HG02571 (cell line): ENCODE results near the gene CACNB4.
"Not testable (repeated sequence)": the region's sequence is repeated elsewhere in the genome, so short reads cannot be mapped to it uniquely, and the experiment has no call there.

ENCODE experiments used
- ATAC-seq: cut with Tn5 transposase; IDR thresholded peaks from one replicate; pipeline ENCODE4 v1.9.1; 2021; ENCODE audit warnings: mild to moderate bottlenecking, moderate library complexity; ENCODE audit not compliant: unreplicated experiment

Gene CACNB4

GRCh38 chr2:152054593-152054992, 44.3 kb downstream of the CACNB4 start:
- ATAC-seq, result no peak

- no peak for ATAC-seq
Observed at GRCh38 chr2:152051436-152051835, 47.4 kb downstream of the CACNB4 start.

DNA sequence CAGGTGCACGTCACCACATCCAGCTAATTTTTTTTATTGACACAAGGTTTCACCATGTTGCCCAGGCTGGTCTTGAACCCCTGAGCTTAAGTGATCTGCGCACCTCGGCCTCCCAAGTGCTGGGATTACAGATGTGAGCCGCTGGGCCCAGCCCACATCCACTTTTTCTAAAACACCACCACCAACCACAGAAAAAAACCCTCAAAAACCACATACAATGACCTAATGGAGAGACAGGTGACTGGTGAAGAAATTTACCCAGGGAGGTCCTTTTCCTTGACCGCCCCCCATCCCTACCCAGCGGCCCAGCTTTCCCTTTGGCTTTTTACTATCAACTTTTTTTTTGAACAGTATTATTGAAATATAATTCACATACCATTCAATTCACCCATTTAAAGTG, 47.9 kb downstream of the CACNB4 start:
- ATAC-seq, result no peak

DNA sequence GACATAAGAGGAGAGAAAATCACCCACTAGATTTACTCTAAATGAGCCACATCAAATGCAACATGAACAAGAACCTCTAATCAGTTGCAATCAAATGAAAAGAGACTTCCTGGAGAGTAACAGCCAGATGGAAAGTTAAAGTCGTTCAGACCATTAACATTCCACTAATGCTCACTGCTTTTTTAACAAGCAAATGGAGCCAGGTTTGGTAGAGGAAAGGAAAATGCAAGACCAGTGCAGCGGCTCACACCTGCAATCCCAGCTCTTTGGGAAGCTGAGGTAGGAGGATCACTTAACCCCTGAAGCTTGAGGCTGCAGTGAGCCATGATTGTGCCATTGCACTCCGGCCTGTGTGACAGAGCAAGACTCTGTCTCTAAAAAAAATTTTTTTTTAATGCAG, 48.5 kb downstream of the CACNB4 start:
- ATAC-seq, result no peak

- no peak for ATAC-seq
Observed at GRCh38 chr2:152049541-152049940, 49.3 kb downstream of the CACNB4 start.

- no peak for ATAC-seq
Observed at GRCh38 chr2:152047824-152048471, 50.9 kb downstream of the CACNB4 start.

DNA sequence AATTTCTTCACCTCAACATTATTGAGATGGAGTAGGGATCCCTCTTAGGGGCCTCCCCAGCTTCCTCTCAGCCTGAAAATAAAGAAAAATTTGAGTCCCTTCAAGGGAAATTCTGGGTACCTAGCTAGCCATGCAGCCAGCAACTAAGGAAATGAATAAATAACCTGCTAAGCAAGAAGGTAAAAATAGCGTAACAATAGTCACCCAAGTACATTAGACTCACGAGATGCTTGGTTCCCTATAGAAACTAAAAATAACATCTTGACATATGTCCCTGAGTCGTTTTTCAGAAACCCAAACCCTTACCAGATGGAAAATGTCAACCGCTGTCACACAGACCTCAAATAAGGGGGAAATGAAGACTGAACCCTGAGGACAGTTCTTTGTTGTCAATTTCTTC, 51.9 kb downstream of the CACNB4 start:
- no peak for ATAC-seq

DNA sequence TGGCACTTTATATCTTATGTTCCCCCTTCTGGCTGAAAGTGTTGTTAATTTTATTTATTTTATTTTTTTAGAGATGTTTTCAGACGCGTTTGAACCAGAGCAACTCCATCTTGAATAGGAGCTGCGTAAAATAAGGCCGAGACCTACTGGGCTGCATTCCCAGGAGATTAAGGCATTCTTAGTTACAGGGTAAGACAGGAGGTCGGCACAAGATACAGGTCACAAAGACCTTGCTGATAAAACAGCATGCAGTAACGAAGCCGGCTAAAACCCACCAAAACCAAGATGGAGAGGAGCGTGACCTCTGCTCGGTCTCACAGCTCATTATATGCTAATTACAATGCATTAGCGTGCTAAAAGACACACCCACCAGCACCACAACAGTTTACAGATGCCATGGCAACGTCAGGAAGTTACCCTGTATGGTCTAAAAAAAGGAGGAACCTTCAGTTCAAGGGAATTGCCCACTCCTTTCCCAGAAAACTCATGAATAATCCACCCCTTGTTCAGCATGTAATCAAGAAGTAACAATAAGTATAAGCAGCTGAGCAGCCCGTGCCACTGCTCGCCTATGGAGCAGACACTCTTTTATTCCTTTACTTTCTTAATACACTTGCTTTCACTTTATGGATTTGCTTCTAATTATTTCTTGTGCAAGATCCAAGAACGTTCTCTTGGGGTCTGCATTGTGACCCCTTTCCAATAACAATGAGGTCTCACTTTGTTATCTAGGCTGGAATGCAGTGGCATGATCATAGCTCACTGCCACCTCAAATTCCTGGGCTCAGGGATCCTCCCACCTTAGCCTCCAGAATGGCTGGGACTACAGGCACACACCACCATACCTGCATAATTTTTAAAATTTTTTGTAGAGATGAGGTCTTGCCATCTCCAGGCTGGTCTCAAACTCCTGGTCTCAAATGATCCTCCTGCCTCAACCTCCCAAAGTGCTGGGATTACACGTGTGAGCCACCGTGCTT, 55.9 kb downstream of the CACNB4 start:
- ATAC-seq, result no peak

DNA sequence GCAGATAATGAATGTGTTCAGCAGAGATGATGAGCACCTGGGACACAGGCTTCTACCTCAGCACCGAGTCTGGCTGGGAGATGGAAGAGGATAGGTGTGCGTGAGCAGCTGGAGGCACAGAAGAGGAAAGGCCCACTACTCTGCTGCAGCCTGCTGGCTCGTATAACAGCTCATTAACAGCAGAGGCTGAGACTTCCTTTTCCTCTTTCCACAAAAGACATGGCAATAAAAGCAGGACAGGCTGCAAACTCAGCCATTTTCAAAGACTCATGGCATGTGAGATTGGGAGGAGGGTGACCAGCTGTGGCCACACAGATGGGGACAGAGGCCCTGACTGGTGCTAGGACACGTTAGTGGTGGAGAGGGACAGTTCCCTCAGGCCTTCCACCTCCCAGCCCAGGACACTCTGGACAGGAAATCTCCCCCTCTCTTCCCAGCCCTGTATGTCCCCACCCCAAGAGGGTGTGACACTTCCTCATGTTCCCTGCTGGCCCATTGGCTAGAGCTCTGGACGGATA, 60.3 kb downstream of the CACNB4 start:
- ATAC-seq, result no peak

DNA sequence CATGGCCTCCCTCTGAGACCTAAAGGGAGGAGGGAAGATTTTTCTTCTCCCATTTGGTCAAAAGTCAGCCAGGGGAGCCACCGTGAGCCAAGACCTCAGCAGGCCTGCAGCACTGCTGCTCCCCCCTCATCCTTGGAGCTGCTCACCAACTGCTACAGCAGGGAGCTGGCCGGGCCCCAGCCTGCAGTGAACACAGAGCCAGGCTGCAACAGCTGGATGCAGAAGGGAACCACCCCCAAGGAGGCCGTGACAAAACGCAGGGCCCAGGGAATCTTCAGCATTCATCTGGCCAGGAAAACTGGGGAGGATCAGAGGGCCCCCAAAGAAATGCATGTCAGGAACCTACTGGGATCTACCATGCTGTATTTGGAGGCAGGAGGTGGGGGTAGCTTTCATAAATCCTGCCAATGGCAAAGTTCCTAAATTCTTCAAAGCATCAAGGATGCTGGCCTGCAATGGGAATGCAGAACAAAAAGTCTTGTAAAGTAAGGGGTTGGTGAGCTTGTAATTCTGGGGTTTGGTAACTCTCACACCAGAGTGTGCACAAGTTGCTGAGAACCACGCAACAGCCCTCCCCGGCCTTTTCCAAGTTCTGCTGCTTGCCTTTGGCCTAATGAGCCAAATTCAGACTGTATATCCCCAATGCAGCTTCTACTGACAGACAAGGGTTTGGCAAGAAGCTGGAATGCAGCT, 61.0 kb downstream of the CACNB4 start:
- ATAC-seq, result no peak

- peak; percentile 88 for ATAC-seq
Observed at GRCh38 chr2:152036611-152037469, 62.0 kb downstream of the CACNB4 start.

DNA sequence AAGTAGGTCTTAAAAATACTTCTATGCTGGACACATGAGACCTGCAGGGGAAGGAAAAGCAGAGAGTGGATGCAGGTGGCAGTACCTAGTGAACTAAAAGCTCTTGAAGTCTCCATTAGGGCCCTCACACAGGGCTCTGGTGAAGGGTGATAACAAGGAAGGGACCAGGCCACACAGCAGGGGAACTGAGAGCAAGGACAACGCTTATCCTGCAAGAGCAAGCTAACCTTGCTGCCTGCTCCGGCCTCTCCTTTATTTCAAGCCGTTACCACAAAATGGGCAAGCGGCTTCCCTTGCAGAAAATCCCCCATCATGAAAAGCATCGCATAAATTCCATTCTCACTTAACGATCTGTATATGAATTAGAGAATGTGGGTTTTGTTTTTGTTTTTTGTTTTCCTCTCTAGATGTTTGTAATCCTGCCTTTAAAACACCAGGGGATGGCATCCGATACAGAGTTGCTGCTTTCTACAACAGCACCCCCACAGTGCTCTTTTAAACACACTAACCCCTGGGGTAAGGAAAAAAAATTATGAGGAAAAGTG, 64.5 kb downstream of the CACNB4 start:
- ATAC-seq, result no peak

GRCh38 chr2:152033011-152033925, 65.6 kb downstream of the CACNB4 start:
- ATAC-seq, result no peak

GRCh38 chr2:152031747-152032306, 67.0 kb downstream of the CACNB4 start:
- ATAC-seq, result no peak

DNA sequence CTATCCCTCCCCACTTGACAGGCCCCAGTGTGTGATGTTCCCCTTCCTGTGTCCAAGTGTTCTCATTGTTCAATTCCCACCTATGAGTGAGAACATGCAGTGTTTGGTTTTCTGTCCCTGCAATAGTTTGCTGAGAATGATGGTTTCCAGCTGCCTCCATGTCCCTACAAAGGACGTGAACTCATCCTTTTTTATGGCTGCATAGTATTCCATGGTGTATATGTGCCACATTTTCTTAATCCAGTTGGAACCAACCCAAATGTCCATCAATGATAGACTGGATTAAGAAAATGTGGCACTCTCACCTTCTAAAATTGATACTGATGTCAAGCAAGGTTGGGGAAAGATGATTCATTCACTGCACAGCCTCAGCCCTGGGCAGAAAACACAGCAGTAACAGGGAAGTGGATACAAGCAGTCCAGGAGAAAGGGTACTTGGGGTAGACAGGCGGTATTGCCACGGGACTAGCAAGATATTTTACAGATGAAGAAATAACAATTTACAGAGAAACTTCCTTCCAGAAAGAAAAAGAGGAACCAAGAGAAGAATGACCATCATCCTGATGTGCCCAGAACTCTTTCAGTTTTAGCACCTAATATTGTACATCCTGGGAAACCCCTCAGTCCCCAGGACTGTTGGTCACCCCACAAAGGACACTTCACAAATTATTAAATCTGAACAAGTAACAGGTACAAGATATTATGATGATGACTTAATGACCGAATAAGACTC, 68.1 kb downstream of the CACNB4 start:
- not testable (repeated sequence) for ATAC-seq

GRCh38 chr2:152028182-152028862, 70.5 kb downstream of the CACNB4 start:
- ATAC-seq, result peak; percentile 36

DNA sequence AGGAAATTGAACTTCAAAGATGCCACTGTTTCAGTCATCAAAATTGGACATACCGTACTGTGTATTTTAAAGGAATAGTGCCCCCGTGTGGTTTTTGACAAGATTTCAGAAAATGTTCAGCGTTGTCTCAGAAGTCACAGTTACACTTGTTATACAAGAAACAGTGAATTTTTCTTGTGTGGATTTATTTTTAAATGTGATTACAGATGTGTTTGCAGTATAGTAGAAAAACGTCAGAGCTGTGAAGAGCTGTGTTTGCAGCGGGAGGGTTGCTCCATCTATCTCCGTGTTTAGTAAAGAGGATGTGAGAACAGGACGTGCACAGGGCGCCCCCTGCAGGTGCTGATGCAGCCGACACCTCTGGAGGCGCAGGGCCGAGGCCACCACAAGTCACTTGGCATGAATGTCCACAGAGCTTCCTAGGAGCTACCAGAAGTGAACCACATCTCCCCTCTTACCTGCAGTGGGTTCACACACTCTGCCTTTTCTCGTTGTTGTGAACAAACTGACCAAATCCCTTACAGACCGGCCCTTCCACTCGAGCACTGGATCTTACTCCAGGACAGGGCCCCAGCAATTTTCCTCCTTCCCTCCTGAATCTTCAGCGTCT, 73.1 kb downstream of the CACNB4 start:
- peak; percentile 81 for ATAC-seq
